H1 (cell line): ENCODE measurements around the gene COPZ1. TPM values are rescaled to one million over a fixed set of nuclear protein-coding genes. Genes with fewer than 3 reads are reported as not detected.

Experiments
- CTCF ChIA-PET: fragments of 300-600 bp; sonication (Branson Sonifier 250); formaldehyde crosslinking; loops from one replicate; lab custom pipeline; 2021; ENCODE audit not compliant: partially characterized antibody; lab: Charles Lee
- POLR2A ChIA-PET: fragments of 300-600 bp; sonication (Branson Sonifier 250); formaldehyde crosslinking; loops from one replicate; lab custom pipeline; 2021; ENCODE audit warnings: inconsistent platforms; ENCODE audit not compliant: partially characterized antibody; lab: Charles Lee
- DNase-seq, 2 experiments: peaks; one replicate each; pipeline versions ENCODE4 v3.0.0 to v3.0.0-alpha.2; 2010 to 2022; ENCODE audit warnings: low spot score in 2 of 2, low read depth in 1 of 2, mixed read lengths in 1 of 2
- FAIRE-seq: peaks from 2 replicates; lab custom pipeline; 2011; peaks lifted over from hg19 to GRCh38; lab: Jason Lieb, UNC
- H2AFZ ChIP-seq: 2 replicates; pipeline ENCODE4 v1.8.1; 2012; ENCODE audit warnings: low read length, inconsistent platforms
- H2AK5ac ChIP-seq: 2 replicates; pipeline ENCODE4 v1.6.1; 2013; ENCODE audit warnings: low read depth, low read length
- H2BK120ac ChIP-seq: replicated peaks from 2 replicates; pipeline ENCODE3; 2013; ENCODE audit warnings: low read depth, low read length, inconsistent platforms
- H2BK12ac ChIP-seq: 2 replicates; pipeline ENCODE4 v1.6.1; 2013; ENCODE audit warnings: low read depth, low read length
- H2BK15ac ChIP-seq: 2 replicates; pipeline ENCODE4 v1.6.1; 2013; ENCODE audit warnings: low read length
- H2BK20ac ChIP-seq: 2 replicates; pipeline ENCODE4 v1.6.1; 2013; ENCODE audit warnings: low read length
- H2BK5ac ChIP-seq: 2 replicates; pipeline ENCODE4 v1.6.1; 2013; ENCODE audit warnings: low read depth, low read length
- H3K14ac ChIP-seq: 2 replicates; pipeline ENCODE4 v1.6.1; 2013; ENCODE audit warnings: inconsistent platforms; ENCODE audit not compliant: insufficient read length
- H3K18ac ChIP-seq: 2 replicates; pipeline ENCODE4 v1.6.1; 2013; ENCODE audit warnings: low read length; ENCODE audit errors: extremely low read depth
- H3K23ac ChIP-seq: 2 replicates; pipeline ENCODE4 v1.6.1; 2013; ENCODE audit warnings: inconsistent platforms; ENCODE audit not compliant: insufficient read length
- H3K23me2 ChIP-seq: 2 replicates; pipeline ENCODE4 v1.6.1; 2013; ENCODE audit warnings: low read depth, low read length
- H3K27ac ChIP-seq: 2 replicates; pipeline ENCODE4 v1.6.1; 2011; ENCODE audit warnings: low read depth, low read length, inconsistent platforms
- H3K27me3 ChIP-seq, 4 experiments: replicated peaks in 1 of 4; 1 replicate in 1 of 4; 2 replicates in 3 of 4; pipeline versions ENCODE4 v1.6.1 to v1.8.1; 2011 to 2013; ENCODE audit warnings: low read length in 3 of 4, mild to moderate bottlenecking in 3 of 4, inconsistent platforms in 2 of 4, mixed read lengths in 2 of 4, moderate library complexity in 1 of 4; ENCODE audit not compliant: control insufficient read depth in 3 of 4, insufficient read depth in 3 of 4; ENCODE audit errors: extremely low read depth in 1 of 4
- H3K36me3 ChIP-seq, 4 experiments: 2 replicates each; pipeline versions ENCODE4 v1.6.1 to v1.8.1; 2011 to 2013; ENCODE audit warnings: mild to moderate bottlenecking in 4 of 4, low read length in 3 of 4, moderate library complexity in 2 of 4, control low read depth in 1 of 4, inconsistent platforms in 1 of 4; ENCODE audit not compliant: insufficient read depth in 4 of 4, control insufficient read depth in 2 of 4
- H3K4ac ChIP-seq: replicated peaks from 2 replicates; pipeline ENCODE3; 2013; ENCODE audit warnings: low read length, low read depth, mixed read lengths, inconsistent platforms; ENCODE audit not compliant: insufficient read length
- H3K4me1 ChIP-seq, 4 experiments: replicated peaks in 1 of 4; 1 replicate in 1 of 4; 2 replicates in 3 of 4; pipeline versions ENCODE4 v1.6.1 to v1.8.1; 2011 to 2013; ENCODE audit warnings: low read length in 3 of 4, inconsistent platforms in 2 of 4, mixed read lengths in 1 of 4; ENCODE audit not compliant: insufficient read depth in 4 of 4, control insufficient read depth in 3 of 4
- H3K4me2 ChIP-seq, 2 experiments: 2 replicates each; pipeline versions ENCODE4 v1.6.1 to v1.8.1; 2011 to 2013; ENCODE audit warnings: low read depth in 2 of 2, low read length in 2 of 2, control low read depth in 1 of 2, inconsistent platforms in 1 of 2, mild to moderate bottlenecking in 1 of 2; ENCODE audit not compliant: insufficient read depth in 1 of 2
- H3K4me3 ChIP-seq, 4 experiments: fragments of 200-600, 300-600 bp in 1 of 4; sonication (generic), shearing (Covaris generic), sonication (Bioruptor Twin) in 1 of 4; 2 replicates each; pipeline versions ENCODE4 v1.5.1 to v1.8.1; 2011 to 2016; ENCODE audit warnings: low read length in 4 of 4, low read depth in 3 of 4, control low read depth in 2 of 4, inconsistent platforms in 2 of 4, mild to moderate bottlenecking in 2 of 4, mixed read lengths in 1 of 4, moderate library complexity in 1 of 4; ENCODE audit not compliant: insufficient read depth in 2 of 4; ENCODE audit errors: extremely low read depth in 1 of 4
- H3K56ac ChIP-seq: replicated peaks from 2 replicates; pipeline ENCODE3; 2013; ENCODE audit warnings: low read depth, mild to moderate bottlenecking, mixed read lengths, low read length, inconsistent platforms; ENCODE audit not compliant: insufficient read length
- H3K79me1 ChIP-seq: 2 replicates; pipeline ENCODE4 v1.6.1; 2013; ENCODE audit warnings: low read depth, low read length, control low read depth
- H3K79me2 ChIP-seq, 2 experiments: 2 replicates each; pipeline versions ENCODE4 v1.6.1 to v1.8.1; 2012 to 2013; ENCODE audit warnings: low read length in 2 of 2, mild to moderate bottlenecking in 2 of 2, inconsistent platforms in 1 of 2; ENCODE audit not compliant: insufficient read depth in 2 of 2, control insufficient read depth in 1 of 2
- H3K9ac ChIP-seq, 4 experiments: replicated peaks in 1 of 4; 1 replicate in 1 of 4; 2 replicates in 3 of 4; pipeline versions ENCODE4 v1.6.1 to v1.8.1; 2011 to 2013; ENCODE audit warnings: low read depth in 3 of 4, low read length in 3 of 4, control low read depth in 2 of 4, mild to moderate bottlenecking in 2 of 4, moderate library complexity in 2 of 4, inconsistent platforms in 1 of 4; ENCODE audit errors: extremely low read depth in 1 of 4
- H3K9me3 ChIP-seq, 2 experiments: 2 replicates each; pipeline versions ENCODE4 v1.6.1 to v1.8.1; 2012 to 2013; ENCODE audit warnings: mild to moderate bottlenecking in 2 of 2, moderate library complexity in 2 of 2, control low read depth in 1 of 2, inconsistent platforms in 1 of 2, low read depth in 1 of 2, low read length in 1 of 2, mixed read lengths in 1 of 2; ENCODE audit not compliant: insufficient read depth in 2 of 2
- H4K20me1 ChIP-seq, 2 experiments: replicated peaks in 1 of 2; 2 replicates each; pipeline versions ENCODE3 to v1.8.1; 2011 to 2013; ENCODE audit warnings: inconsistent platforms in 2 of 2, low read length in 2 of 2, mild to moderate bottlenecking in 1 of 2; ENCODE audit not compliant: insufficient read depth in 2 of 2, control insufficient read depth in 1 of 2
- H4K5ac ChIP-seq: 2 replicates; pipeline ENCODE4 v1.6.1; 2013; ENCODE audit warnings: low read length, low read depth, mixed read lengths, inconsistent platforms; ENCODE audit not compliant: insufficient read length
- H4K8ac ChIP-seq: 2 replicates; pipeline ENCODE4 v1.8.0; 2013; ENCODE audit warnings: mild to moderate bottlenecking, moderate library complexity, low read length, inconsistent platforms; ENCODE audit not compliant: insufficient read depth; ENCODE audit errors: extremely low read depth
- H4K91ac ChIP-seq: replicated peaks from 2 replicates; pipeline ENCODE3; 2013; ENCODE audit warnings: low read length, mixed read lengths, inconsistent platforms; ENCODE audit not compliant: insufficient read length
- HDAC2 ChIP-seq, 2 experiments: fragments of 300-600 bp in 1 of 2; sonication (generic) in 1 of 2; IDR thresholded peaks; 2 replicates each; pipeline ENCODE4 v1.6.1; 2011 to 2012; ENCODE audit warnings: low read depth in 2 of 2, low read length in 2 of 2, mild to moderate bottlenecking in 2 of 2, moderate library complexity in 2 of 2, borderline replicate concordance in 1 of 2, inconsistent platforms in 1 of 2
- KDM1A ChIP-seq: fragments of 200-600, 300-600 bp; sonication (generic); IDR thresholded peaks from 2 replicates; pipeline ENCODE4 v1.7.1; 2016; ENCODE audit warnings: mild to moderate bottlenecking, low read length, borderline replicate concordance
- TCF12 ChIP-seq: IDR thresholded peaks from 2 replicates; pipeline ENCODE4 v1.6.1; 2011; ENCODE audit warnings: low read depth, mild to moderate bottlenecking, low read length
- WGBS, 2 experiments: shearing (Covaris generic) in 1 of 2; methylation state at CpG; one replicate each; pipeline versions ENCODE4 v1.1.6 to v1.1.7; 2013 to 2015; ENCODE audit warnings: low lambda C conversion rate in 2 of 2, mixed read lengths in 2 of 2, inconsistent platforms in 1 of 2, low coverage in 1 of 2, missing lambda C conversion rate in 1 of 2; ENCODE audit not compliant: insufficient replicate concordance in 2 of 2, insufficient coverage in 1 of 2, insufficient read length in 1 of 2; ENCODE audit errors: extremely low coverage in 1 of 2, missing lambda C conversion rate in 1 of 2; 5-methylcytosine and 5-hydroxymethylcytosine counted together
- polyA plus RNA-seq, 7 experiments: library from polyadenylated mRNA; depleted of rRNA in 3 of 7; stranded (reverse) in 5 of 7; unstranded in 2 of 7; fragments of >200 nt in 5 of 7; fragments of 200-250 nt in 2 of 7; gene quantifications; 1 replicate in 5 of 7; 2 replicates in 1 of 7; 4 replicates in 1 of 7; pipeline versions ENCODE4 v1.2.1 to v1.2.3, GENCODE V29; 2011 to 2013; ENCODE audit warnings: missing spikeins in 2 of 7, mixed read lengths in 2 of 7
- total RNA-seq: library from RNA; stranded (reverse); fragmentation: NEBNext Ultra II Directional; extraction: Animal tissue kit (Norgen Biotek cat#: 25700); gene quantifications from 2 replicates; pipeline ENCODE4 v1.2.1, GENCODE V29; 2021

Gene COPZ1
- total and polyA plus RNA-seq, 2 of the 8 experiments (the other 6 are each of a cell fraction or from before 2014, with no cell fraction given), result 103 to 133 TPM

- no peak overlapping the region for H3K4ac ChIP-seq
- H3K27me3 ChIP-seq, result no peaks in the 10 kb centered on the region; a peak in 1 of 7 replicates
- peaks cover 13% of the 10 kb centered on the region for H3K23me2 ChIP-seq
- no peak overlapping the region for H2BK120ac ChIP-seq
- no peak overlapping the region for H3K14ac ChIP-seq
- no peak overlapping the region for H3K27ac ChIP-seq
- H3K9ac ChIP-seq, result peak overlapping the region in 3 of 4 experiments; percentile 8 to 52 (median 49); a peak in 4 of 7 replicates
- no peak overlapping the region for H4K91ac ChIP-seq
- FAIRE-seq (no peak), DNase-seq (no peak)
- H2BK20ac ChIP-seq, result no peak overlapping the region; the same call in 1 of the 2 replicates
- H4K20me1 ChIP-seq, result no peaks in the 10 kb centered on the region
- POLR2A ChIA-PET, result interaction anchor here (0.8 to 9.2 kb wide), 11 partner anchors 9 to 101 kb away, joined by 3 to 133 read pairs (median 12); partner anchors contain the start of genes CBX5, COPZ1, HNRNPA1 and NFE2
- H4K5ac ChIP-seq, result no peak overlapping the region
- H2BK15ac ChIP-seq, result peak overlapping the region; percentile 37; the same call in 1 of the 2 replicates
- no peaks in the 10 kb centered on the region for H3K36me3 ChIP-seq
- H3K18ac ChIP-seq, result peak overlapping the region; percentile 35; the same call in 1 of the 2 replicates
- H3K4me2 ChIP-seq, result peak overlapping the region; percentile 88 to 92
- CTCF ChIA-PET, result interaction anchor here (1.0 to 9.2 kb wide), 16 partner anchors 8 to 224 kb away, joined by 3 to 348 read pairs (median 13); partner anchors contain the start of genes COPZ1, NFE2 and ZNF385A
- H2AK5ac ChIP-seq, result no peak overlapping the region
- H4K8ac ChIP-seq, result no peak overlapping the region
- H3K79me2 ChIP-seq, result no peaks in the 10 kb centered on the region
- no peaks in the 10 kb centered on the region for H3K9me3 ChIP-seq
- H2BK5ac ChIP-seq, result peak overlapping the region; percentile 75; the same call in 1 of the 2 replicates
- H3K79me1 ChIP-seq, result no peaks in the 10 kb centered on the region
- H3K23ac ChIP-seq, result no peak overlapping the region
- 59% methylated on average over 9 of the region's 9 CpGs; no CpG with 5 or more reads in 1 of the 2 experiments for WGBS, 2 experiments
- TF ChIP-seq TCF12, result no peak
- TF ChIP-seq KDM1A, result peak; percentile 99
- TF ChIP-seq HDAC2 (IDR thresholded peaks at IDR 0.05; ENCODE audit: borderline replicate concordance in 1 of 2, low read depth in 2 of 2, low read length in 2 of 2), result peak in 1 of 2 experiments; percentile 99; a peak in 1 of 4 replicates
- TF ChIP-seq, all 59 proteins: peak for 2
- peaks cover 14 to 36% (median 20%) of the 10 kb centered on the region in 4 experiments for H3K4me1 ChIP-seq
- H2AFZ ChIP-seq, result peak overlapping the region; percentile 92; the same call in 1 of the 2 replicates
- peak overlapping the region; percentile 55; the same call in 1 of the 2 replicates for H2BK12ac ChIP-seq
- H3K56ac ChIP-seq, result no peak overlapping the region
- peak overlapping the region; percentile 56 to 78 (median 66); a peak in 7 of 8 replicates for H3K4me3 ChIP-seq
Measured at GRCh38 chr12:54359762-54360351, 34.9 kb downstream of the COPZ1 start.
